ENCODE data around the gene MTUS2. TPM values are rescaled to one million over a fixed set of nuclear protein-coding genes. Genes with fewer than 3 reads are reported as not detected.

Gene MTUS2
- total and polyA plus RNA-seq, 10 of the 15 experiments (the other 5 are each of a cell fraction or from before 2014, with no cell fraction given), result under 0.01 to 0.05 (median 0.02) TPM; not detected in 6

GRCh38 chr13:29136341-29136740, 316.2 kb downstream of the MTUS2 start (continued):
- TF ChIP-seq HSF1 (IDR thresholded peaks at IDR 0.05; ENCODE audit: low read depth, low read length), result no peak
- TF ChIP-seq SREBF2 (IDR thresholded peaks at IDR 0.05; ENCODE audit: low read length), result no peak
- no peak for TF ChIP-seq BHLHE40 (IDR thresholded peaks at IDR 0.05; ENCODE audit: borderline replicate concordance in 1 of 2, low read depth in 2 of 2, low read length in 1 of 2)
- TF ChIP-seq TCF12 (IDR thresholded peaks at IDR 0.05; ENCODE audit: low read depth, low read length), result no peak
- no peak for TF ChIP-seq EZH2 (IDR thresholded peaks at IDR 0.05; ENCODE audit: borderline replicate concordance, control insufficient read depth, low read depth, low read length)

GRCh38 chr13:29137016-29137415, 316.9 kb downstream of the MTUS2 start:
- FAIRE-seq (no peak), ATAC-seq (no peak), DNase-seq (ENCODE audit: low read depth, low spot score) (no peak)
- RAD21 ChIA-PET (ENCODE audit: unreplicated experiment), result no interaction called here
- Histone ChIP-seq H3K27me3 (replicated peaks in 1 of 2; ENCODE audit: control insufficient read depth in 2 of 2, insufficient read depth in 2 of 2, low read length in 1 of 2) (no peaks in the 10 kb centered on the region), H3K79me2 (ENCODE audit: control insufficient read depth, insufficient read depth, low read length) (no peaks in the 10 kb centered on the region), H3K9ac (ENCODE audit: control insufficient read depth, insufficient read depth, low read length) (no peak overlapping the region), H3K4me2 (ENCODE audit: control insufficient read depth, insufficient read depth) (no peak overlapping the region), H3K4me3 (no peak overlapping the region), H2AFZ (ENCODE audit: control insufficient read depth, low read depth, low read length) (no peak overlapping the region), H3K9me3 (replicated peaks; ENCODE audit: control insufficient read depth, insufficient read depth, low read length) (peaks cover 5% of the 10 kb centered on the region; the same call in 2 of the 3 replicates), H3K36me3 (ENCODE audit: control insufficient read depth in 2 of 2, insufficient read depth in 2 of 2, low read length in 1 of 2) (no peaks in the 10 kb centered on the region), H4K20me1 (ENCODE audit: control insufficient read depth, insufficient read depth) (no peaks in the 10 kb centered on the region), H3K27ac (ENCODE audit: control insufficient read depth, insufficient read depth) (no peak overlapping the region), H3K4me1 (ENCODE audit: control insufficient read depth, insufficient read depth, low read length) (no peaks in the 10 kb centered on the region)
- CTCF ChIA-PET, result no interaction called here
- intact Hi-C loops (cut with micrococcal nuclease; ENCODE audit: unreplicated experiment), result no loop called here
- TF ChIP-seq CBX5 (IDR thresholded peaks at IDR 0.05; ENCODE audit: low read depth) (0 out of 2 replicates have a peak, but pooled peaks have one; percentile 63), POU2F2 (IDR thresholded peaks at IDR 0.05; ENCODE audit: borderline replicate concordance, low read depth, low read length) (no peak)
- in situ Hi-C loops (cut with MboI), result no loop called here
- SMC1A ChIA-PET (ENCODE audit: uncharacterized antibody, unreplicated experiment), result no interaction called here
- no TSS peak for BruUV-seq (replicated peaks)
- POLR2A ChIA-PET, result no interaction called here
- 42% methylated on average over 1 of the region's 1 CpG for WGBS (ENCODE audit: insufficient coverage, insufficient replicate concordance, low lambda C conversion rate, missing lambda C conversion rate)
